ENCODE results near the gene KDM5B.

Gene KDM5B

DNA sequence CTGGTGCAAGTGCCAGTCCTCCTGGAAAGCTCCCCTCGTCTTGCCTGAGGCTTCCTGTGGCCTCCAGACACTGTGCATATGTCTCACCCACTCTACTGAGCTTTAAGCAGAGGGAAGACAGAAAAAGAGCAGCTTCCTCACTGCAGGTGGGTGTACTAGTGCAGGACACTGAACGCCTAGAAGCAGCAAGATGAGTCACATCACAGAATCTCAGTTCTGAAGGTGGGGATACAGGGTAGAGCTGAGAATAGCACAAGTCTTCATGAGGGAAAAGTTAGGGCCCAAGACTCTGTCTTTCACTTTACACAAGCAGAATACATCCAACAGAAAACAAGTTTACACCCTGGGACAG lies 39.9 kb upstream of the KDM5B start:
- peak; percentile 37 for DNase-seq (ENCODE audit: low read depth)
- no peak overlapping the region for H3K4me3 ChIP-seq (ENCODE audit: low read depth, low read length)
- TF ChIP-seq, protein P1, sequence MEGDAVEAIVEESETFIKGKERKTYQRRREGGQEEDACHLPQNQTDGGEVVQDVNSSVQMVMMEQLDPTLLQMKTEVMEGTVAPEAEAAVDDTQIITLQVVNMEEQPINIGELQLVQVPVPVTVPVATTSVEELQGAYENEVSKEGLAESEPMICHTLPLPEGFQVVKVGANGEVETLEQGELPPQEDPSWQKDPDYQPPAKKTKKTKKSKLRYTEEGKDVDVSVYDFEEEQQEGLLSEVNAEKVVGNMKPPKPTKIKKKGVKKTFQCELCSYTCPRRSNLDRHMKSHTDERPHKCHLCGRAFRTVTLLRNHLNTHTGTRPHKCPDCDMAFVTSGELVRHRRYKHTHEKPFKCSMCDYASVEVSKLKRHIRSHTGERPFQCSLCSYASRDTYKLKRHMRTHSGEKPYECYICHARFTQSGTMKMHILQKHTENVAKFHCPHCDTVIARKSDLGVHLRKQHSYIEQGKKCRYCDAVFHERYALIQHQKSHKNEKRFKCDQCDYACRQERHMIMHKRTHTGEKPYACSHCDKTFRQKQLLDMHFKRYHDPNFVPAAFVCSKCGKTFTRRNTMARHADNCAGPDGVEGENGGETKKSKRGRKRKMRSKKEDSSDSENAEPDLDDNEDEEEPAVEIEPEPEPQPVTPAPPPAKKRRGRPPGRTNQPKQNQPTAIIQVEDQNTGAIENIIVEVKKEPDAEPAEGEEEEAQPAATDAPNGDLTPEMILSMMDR (IDR thresholded peaks at IDR 0.05; ENCODE audit: low read depth, low read length, missing control alignments), result no peak

DNA sequence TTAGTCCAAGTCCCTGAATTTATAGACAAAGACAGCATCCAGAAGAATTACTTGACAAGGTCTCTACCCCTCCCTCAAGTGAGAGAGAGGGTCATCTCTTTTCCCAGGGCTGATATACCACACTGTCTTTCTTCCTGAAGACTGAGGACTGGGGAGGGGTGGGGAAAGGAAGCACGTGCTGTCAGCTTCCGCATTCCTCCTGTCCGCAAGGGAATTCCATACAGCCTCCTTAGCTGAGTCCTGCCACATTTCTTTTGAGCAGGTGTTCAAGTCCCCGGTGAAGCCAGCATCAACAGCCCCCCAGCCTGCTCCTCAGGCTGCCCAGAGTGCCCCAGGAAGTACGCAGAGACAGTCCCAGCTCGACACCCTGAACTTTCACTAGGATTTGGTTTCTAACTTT lies 36.7 kb upstream of the KDM5B start:
- DNase-seq (ENCODE audit: low read depth), result no peak
- H3K4me3 ChIP-seq (ENCODE audit: low read depth, low read length), result no peak overlapping the region
- TF ChIP-seq, protein P1 (IDR thresholded peaks at IDR 0.05; ENCODE audit: low read depth, low read length, missing control alignments), result no peak

DNA sequence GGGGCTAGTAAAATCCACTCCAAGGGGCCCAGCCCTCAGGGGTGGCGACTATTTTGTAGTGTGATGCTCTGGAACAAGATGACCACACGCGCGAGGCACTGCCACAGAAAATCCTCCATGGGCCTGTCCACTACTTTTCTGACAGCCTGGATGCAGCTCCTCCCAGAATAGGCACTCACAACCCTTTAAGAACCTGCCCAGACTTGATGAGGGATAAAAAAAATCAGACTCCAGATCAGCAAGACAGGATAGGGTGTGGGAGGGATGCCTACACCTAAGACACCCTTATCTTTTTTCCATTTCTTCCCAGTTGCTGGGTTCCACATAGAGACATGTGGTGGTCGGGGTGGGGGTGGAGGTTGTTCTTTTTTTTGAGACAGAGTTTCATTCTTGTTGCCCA lies 36.0 kb upstream of the KDM5B start:
- TF ChIP-seq, protein P1 (IDR thresholded peaks at IDR 0.05; ENCODE audit: low read depth, low read length, missing control alignments), result no peak
- DNase-seq (ENCODE audit: low read depth), result no peak
- H3K4me3 ChIP-seq (ENCODE audit: low read depth, low read length), result no peak overlapping the region

DNA sequence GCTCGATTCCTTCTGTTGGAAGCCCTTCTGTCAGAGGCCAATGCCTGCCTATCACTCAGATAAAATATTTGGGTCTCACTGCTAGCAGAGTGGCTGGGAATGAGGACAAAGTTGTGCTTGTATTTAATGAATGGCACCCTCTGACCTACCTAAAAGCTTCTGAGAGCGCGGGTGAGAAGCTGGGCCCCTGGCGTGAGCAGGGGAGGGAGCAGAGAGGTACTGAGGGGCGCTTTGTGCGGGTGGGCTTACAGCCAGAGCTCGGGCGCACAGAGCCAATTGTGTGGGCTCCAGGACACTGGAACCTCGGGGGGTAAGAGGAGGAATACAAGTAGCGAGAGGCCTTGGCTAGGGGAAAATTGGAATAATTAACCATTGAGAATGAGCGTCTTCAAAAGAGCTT lies 34.9 kb upstream of the KDM5B start:
- no peak for DNase-seq (ENCODE audit: low read depth)

DNA sequence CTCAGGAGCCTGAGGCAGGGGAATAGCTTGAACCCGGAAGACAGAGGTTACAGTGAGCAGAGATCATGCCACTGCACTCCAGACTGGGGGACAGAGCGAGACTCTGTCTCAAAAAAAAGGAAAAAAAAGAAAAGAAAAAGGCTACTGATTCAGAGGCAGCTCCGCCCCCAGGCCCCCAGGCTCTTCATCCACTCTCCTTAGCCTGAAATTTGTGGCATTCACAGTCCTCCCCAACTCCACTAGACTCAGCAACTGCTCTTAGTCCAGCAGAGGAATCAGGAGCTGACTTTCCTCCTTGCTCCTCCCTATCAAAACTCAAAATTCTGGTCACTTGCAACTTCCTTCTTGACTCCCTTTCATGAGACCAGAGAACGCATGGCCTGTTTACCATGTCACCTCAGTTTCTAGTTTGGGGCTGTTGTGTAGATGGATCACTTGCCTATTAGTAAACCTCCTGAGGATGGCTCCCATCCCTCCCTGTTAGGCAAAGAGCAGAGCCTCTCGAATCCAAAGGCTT lies 29.6 kb upstream of the KDM5B start:
- H3K4me3 ChIP-seq (ENCODE audit: low read depth, low read length), result no peak overlapping the region
- TF ChIP-seq, protein P1 (IDR thresholded peaks at IDR 0.05; ENCODE audit: low read depth, low read length, missing control alignments), result no peak
- no peak for DNase-seq (ENCODE audit: low read depth)

More for the DNA sequence above, 34.9 kb upstream of the KDM5B start:
- TF ChIP-seq, protein P1 (IDR thresholded peaks at IDR 0.05; ENCODE audit: low read depth, low read length, missing control alignments), result no peak
- no peak overlapping the region for H3K4me3 ChIP-seq (ENCODE audit: low read depth, low read length)

DNA sequence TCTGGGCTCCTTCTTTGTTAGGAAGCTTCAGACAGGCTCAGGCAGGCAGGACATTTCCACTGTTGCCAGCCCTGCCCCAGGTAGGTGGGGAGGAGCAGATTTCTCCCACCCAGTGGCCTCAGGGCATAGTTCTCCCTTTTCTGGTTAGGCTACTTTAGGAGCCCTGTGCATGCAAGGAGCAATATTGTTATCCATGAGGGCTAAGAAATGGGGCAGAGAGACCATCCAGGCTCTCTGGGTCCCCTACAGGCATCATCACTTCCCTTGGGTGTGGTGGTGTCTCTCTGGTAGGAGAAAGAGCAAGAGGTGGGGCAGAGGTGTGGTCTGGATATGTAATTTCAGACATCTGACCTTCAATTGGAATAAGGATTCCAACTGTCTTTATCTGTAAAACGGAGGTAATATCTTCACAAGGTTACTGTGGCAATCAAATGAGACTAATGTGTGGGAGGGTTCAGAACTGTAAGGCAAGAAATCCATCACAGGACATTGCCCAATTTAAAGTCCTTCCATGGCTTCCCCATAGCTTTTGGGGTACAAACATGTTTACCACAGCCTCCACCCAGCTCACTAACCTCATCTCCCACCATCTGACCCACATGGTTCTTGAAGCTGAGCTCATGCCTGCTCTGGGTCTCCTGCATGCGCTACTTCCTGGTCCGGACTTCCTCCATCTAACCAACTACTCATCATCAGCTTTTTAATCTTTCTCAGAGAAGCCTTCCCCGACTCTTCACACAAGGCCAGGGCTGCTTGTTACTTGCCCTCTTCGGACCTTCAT lies 28.6 kb upstream of the KDM5B start:
- DNase-seq (ENCODE audit: low read depth), result no peak
- no peak overlapping the region for H3K4me3 ChIP-seq (ENCODE audit: low read depth, low read length)
- TF ChIP-seq, protein P1 (IDR thresholded peaks at IDR 0.05; ENCODE audit: low read depth, low read length, missing control alignments), result no peak
